Measurements from ENCODE around the gene LMTK3. TPM values are rescaled to one million over a fixed set of nuclear protein-coding genes. Genes with fewer than 3 reads are reported as not detected.

LMTK3 gene
- total and polyA plus RNA-seq, 7 donors: 0.14 to 1.7 (median 0.65) TPM; not detected in 3

DNA sequence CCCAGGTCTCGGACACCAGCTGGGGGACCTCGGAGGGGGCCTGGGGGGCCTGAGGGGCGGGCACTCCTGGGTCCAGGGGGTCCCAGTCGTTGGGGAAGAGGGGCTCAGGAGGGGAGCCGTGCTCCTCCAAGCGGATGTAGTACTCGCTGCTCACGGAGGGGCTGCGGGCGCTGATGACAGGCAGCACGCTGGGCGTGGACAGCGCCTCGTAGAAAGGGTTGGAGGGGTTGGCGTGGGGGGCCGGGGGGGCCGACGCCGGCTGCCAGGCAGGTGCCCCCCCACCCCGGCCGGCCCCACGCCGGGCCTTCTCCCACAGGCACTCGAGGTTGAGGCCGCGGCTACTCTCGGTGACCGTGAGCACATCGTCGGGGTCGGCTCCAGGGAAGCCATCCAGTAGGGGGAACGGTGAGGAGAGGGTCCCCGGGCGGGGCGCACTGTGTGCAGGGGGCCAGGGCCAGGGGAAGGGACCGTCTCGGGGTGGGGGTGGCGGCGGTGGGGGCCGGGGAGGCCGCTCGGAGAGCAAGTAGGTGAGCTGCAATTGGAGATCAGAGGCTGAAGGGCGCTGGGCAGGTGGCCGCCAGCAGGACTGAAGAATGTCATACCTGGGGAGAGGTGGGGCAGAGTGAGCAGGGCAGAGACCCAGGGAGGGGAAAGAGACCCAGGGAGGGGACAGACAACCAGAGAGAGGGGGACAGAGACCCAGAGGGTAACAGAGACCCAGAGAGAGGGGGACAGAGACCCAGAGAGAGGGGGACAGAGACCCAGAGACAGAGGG lies 12.1 kb downstream of the LMTK3 start:
- Histone ChIP-seq H3K27me3 (peaks cover 38 to 68% (median 56%) of the 10 kb centered on the region in 3 donors), H3K4me1 (peaks cover 0 to 28% (median 25%) of the 10 kb centered on the region in 4 donors), H3K27ac (no peak overlapping the region), H3K4me3 (no peak overlapping the region), H3K36me3 (no peaks in the 10 kb centered on the region), H3K9me3 (no peaks in the 10 kb centered on the region)
- WGBS, 2 donors: 43 to 69% methylated on average over 44 of the region's 44 CpGs
- DNase-seq: no peak
- TF ChIP-seq EP300 (IDR thresholded peaks at IDR 0.05) (no peak), POLR2A (IDR thresholded peaks at IDR 0.05) (no peak), POLR2AphosphoS5 (IDR thresholded peaks at IDR 0.05) (no peak)
- TF ChIP-seq, protein P1, sequence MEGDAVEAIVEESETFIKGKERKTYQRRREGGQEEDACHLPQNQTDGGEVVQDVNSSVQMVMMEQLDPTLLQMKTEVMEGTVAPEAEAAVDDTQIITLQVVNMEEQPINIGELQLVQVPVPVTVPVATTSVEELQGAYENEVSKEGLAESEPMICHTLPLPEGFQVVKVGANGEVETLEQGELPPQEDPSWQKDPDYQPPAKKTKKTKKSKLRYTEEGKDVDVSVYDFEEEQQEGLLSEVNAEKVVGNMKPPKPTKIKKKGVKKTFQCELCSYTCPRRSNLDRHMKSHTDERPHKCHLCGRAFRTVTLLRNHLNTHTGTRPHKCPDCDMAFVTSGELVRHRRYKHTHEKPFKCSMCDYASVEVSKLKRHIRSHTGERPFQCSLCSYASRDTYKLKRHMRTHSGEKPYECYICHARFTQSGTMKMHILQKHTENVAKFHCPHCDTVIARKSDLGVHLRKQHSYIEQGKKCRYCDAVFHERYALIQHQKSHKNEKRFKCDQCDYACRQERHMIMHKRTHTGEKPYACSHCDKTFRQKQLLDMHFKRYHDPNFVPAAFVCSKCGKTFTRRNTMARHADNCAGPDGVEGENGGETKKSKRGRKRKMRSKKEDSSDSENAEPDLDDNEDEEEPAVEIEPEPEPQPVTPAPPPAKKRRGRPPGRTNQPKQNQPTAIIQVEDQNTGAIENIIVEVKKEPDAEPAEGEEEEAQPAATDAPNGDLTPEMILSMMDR (IDR thresholded peaks at IDR 0.05): no peak
- intact Hi-C loops (cut with DNase I): no loop called here

DNA sequence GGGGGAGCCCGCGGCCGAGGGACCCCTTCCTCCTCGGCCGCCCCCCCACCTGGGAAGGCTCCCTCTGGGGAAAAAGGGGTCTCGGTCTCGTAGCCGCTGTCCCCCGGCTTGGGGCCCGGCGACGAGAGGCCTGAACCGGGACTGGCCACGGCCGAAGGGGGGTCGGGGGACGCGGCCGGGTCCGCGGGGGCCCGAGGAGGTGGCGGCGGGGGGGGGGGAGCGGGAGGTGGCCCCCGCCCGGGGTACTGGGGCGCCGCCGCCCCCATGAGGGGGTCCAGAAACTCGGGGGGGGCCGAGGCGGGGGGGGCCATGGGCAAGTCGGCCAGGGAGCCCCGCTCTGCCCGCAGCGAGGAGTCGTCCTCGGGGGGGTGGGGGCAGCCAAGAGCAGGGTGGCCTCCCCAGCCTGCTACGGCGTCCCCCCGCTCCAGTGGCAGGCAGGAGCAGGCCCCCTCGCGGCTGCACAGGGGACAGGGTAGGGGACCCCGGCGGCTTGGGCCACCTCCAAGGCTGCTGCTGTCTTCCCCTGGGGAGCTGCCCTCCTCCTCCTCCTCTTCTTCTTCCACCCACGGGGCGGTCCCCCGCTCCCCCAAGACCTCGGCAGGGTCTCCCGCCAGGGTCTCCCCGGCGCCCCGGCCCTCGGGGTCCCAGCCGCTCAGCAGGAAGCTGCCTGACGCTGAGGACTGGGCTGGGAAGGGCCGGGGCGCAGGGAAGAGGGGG lies 12.9 kb downstream of the LMTK3 start:
- H3K9me3 ChIP-seq: no peaks in the 10 kb centered on the region
- no peak overlapping the region for H3K27ac ChIP-seq
- H3K4me1 ChIP-seq: peaks cover 0 to 33% (median 31%) of the 10 kb centered on the region in 4 donors
- peak overlapping the region in 1 of 4 donors; percentile 2 for H3K4me3 ChIP-seq
- no peak for DNase-seq
- H3K27me3 ChIP-seq: peaks cover 38 to 68% (median 56%) of the 10 kb centered on the region in 3 donors
- TF ChIP-seq POLR2A (IDR thresholded peaks at IDR 0.05) (no peak), POLR2AphosphoS5 (IDR thresholded peaks at IDR 0.05) (no peak)
- TF ChIP-seq, protein P1 (IDR thresholded peaks at IDR 0.05): no peak
- intact Hi-C loops (cut with DNase I): no loop called here
- 53 to 73% methylated on average over 59 of the region's 59 CpGs for WGBS, 2 donors
- H3K36me3 ChIP-seq: no peaks in the 10 kb centered on the region

DNA sequence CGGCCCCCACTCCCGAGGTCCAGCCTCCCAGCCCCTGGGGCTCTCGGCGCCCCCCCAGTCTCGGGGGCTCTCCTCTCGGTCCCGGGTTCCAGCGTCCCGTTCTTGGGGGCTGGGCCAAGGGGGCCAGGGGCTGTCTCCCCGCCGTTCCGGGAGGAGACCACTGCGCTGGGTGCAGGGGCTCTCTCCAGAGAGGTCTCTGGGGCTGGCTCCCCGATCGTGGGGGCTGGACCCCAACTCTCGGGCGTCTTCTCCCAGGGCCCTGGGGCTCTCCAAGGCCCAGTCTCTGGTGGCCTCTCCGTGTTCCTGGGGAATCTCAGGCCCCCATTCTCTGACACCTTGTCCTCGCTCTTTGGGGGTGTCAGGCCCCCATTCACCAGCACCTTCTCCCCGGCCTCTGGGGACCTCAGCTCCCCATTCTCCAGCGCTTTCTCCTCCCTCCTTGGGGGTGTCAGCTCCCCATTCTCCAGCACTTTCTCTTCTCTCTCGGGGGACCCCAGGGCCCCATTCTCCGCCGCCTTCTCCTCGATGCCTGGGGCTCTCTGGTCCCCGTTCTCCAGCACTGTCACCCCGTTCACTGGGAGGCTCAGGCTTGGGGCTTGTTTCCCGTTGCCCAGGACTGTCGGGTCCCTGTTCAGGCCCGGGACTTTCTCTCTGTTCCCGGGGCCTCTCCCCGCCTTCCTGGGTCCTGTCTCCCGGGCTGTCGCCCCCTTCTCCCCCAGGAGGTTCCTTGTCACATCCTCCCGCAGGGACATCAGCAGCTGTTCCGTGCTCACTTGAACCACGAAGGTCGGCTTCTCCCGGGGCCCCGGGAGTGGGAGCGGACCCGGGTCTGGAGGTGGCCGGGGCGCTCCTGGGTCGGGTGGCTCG lies 13.7 kb downstream of the LMTK3 start:
- intact Hi-C loops (cut with DNase I): no loop called here
- H3K4me3 ChIP-seq: peak overlapping the region in 1 of 4 donors; percentile 2
- 63 to 79% methylated on average over 46 of the region's 46 CpGs for WGBS, 2 donors
- no peaks in the 10 kb centered on the region for H3K36me3 ChIP-seq
- H3K9me3 ChIP-seq: no peaks in the 10 kb centered on the region
- no peak for DNase-seq
- no peak for TF ChIP-seq EP300 (IDR thresholded peaks at IDR 0.05)
- TF ChIP-seq, protein P1 (IDR thresholded peaks at IDR 0.05): no peak
- no peak for TF ChIP-seq POLR2AphosphoS5 (IDR thresholded peaks at IDR 0.05)
- no peak for TF ChIP-seq POLR2A (IDR thresholded peaks at IDR 0.05)
- no peak overlapping the region for H3K27ac ChIP-seq
- peaks cover 38 to 74% (median 56%) of the 10 kb centered on the region in 3 donors for H3K27me3 ChIP-seq
- H3K4me1 ChIP-seq: peaks cover 0 to 33% (median 31%) of the 10 kb centered on the region in 4 donors

DNA sequence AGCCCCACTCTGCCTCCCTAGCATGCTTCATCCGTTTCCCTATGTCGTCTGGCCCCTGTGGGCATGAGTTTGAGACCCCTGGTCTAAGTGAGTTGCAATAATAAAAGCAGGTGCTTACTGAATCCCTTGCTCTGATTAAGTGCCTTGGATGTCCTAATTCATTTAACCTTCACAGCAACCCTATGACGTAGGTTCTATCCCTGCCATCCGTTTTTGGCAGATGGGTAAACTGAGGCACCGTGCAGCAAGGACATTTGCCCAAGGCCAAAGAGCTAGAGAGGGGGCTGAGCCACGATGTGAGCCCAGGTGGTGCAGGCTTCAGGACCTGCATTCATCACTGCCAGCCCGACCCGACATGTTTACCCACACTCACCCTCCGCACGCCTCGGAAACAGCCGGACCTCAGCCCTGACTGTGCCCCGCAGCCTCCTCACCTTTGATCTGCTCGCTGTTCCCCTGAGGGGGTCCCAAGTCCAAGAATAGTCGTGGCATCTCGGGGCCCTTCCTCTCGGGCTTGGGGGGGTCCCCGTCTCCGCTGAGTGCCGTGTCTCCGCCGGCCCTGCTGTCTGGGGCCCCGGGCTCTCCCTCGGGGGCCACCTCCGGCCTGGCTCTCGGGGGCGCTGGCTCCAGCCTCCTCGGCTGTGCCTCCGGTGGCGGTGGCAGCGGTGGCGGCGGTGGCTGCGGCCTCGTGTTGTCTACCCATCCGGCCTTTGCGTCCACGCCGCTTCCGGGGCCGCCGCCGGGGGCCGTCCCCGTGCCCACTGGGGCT lies 14.5 kb downstream of the LMTK3 start:
- H3K9me3 ChIP-seq: no peaks in the 10 kb centered on the region
- no peaks in the 10 kb centered on the region for H3K36me3 ChIP-seq
- intact Hi-C loops (cut with DNase I): no loop called here
- peaks cover 38 to 69% (median 50%) of the 10 kb centered on the region in 3 donors for H3K27me3 ChIP-seq
- no peak overlapping the region for H3K27ac ChIP-seq
- H3K4me3 ChIP-seq: no peak overlapping the region
- no peak for TF ChIP-seq POLR2A (IDR thresholded peaks at IDR 0.05)
- no peak for DNase-seq
- 48 to 68% methylated on average over 45 of the region's 45 CpGs for WGBS, 2 donors
- H3K4me1 ChIP-seq: peaks cover 0 to 33% (median 31%) of the 10 kb centered on the region in 4 donors
